Tibial nerve (tissue), 4 donors: Measurements from ENCODE around the gene KCNJ8.

Experiments used
- EP300 ChIP-seq, 2 donors: sonication (generic); formaldehyde crosslinking; IDR thresholded peaks; one replicate each; pipeline ENCODE4 v1.6.1; 2017; ENCODE audit warnings: antibody characterized with exemption in 2 of 2, mild to moderate bottlenecking in 1 of 2
- POLR2A ChIP-seq, 2 donors: fragments of 450-650 bp; IDR thresholded peaks; one replicate each; pipeline ENCODE4 v1.6.1; 2017; ENCODE audit warnings: antibody characterized with exemption in 2 of 2, mild to moderate bottlenecking in 2 of 2, moderate library complexity in 2 of 2
- TF ChIP-seq, protein P1 (sequence below), 5 experiments: fragments of 200-600 bp in 3 of 5; fragments of 450-650 bp in 2 of 5; sonication (generic) in 3 of 5; IDR thresholded peaks; one replicate each; pipeline ENCODE4 v1.5.1; 2016 to 2019; ENCODE audit warnings: antibody characterized with exemption in 5 of 5, mild to moderate bottlenecking in 3 of 5, moderate library complexity in 2 of 5

GRCh38 chr12:21815306-21816062 lies 41.0 kb upstream of the KCNJ8 start:
- TF ChIP-seq, protein P1, sequence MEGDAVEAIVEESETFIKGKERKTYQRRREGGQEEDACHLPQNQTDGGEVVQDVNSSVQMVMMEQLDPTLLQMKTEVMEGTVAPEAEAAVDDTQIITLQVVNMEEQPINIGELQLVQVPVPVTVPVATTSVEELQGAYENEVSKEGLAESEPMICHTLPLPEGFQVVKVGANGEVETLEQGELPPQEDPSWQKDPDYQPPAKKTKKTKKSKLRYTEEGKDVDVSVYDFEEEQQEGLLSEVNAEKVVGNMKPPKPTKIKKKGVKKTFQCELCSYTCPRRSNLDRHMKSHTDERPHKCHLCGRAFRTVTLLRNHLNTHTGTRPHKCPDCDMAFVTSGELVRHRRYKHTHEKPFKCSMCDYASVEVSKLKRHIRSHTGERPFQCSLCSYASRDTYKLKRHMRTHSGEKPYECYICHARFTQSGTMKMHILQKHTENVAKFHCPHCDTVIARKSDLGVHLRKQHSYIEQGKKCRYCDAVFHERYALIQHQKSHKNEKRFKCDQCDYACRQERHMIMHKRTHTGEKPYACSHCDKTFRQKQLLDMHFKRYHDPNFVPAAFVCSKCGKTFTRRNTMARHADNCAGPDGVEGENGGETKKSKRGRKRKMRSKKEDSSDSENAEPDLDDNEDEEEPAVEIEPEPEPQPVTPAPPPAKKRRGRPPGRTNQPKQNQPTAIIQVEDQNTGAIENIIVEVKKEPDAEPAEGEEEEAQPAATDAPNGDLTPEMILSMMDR (IDR thresholded peaks at IDR 0.05) = no peak
- TF ChIP-seq EP300 (IDR thresholded peaks at IDR 0.05) (no peak), POLR2A (IDR thresholded peaks at IDR 0.05) (no peak)
